ENCODE measurements around the gene TCF7. TPM values are rescaled to one million over a fixed set of nuclear protein-coding genes. Genes with fewer than 3 reads are reported as not detected.

TCF7 gene
- total RNA-seq, 2 experiments from 2014 or later = 0.97 to 1.1 TPM

DNA sequence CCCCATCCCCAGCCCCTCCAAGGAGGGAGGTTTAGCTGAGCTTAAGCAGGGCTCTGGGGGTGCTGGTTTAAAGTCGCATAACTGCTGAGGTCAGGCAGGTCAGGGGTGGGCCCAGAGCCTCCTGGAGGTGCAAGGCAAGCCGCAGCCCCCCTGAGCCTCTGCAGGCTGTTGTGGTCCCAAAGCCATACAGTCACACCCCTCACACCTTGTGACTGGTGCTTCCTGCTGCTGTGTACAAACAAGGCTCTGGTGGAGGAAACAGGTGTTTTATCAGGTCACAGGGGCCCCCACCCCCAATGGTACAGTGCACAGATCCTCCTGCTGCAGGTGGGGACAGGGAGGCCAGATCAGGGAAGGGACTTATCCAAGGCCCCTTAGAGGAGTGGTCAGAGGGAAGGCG, 8.0 kb downstream of the TCF7 start:
- Histone ChIP-seq H3K36me3 (ENCODE audit: insufficient read depth, low read length) (no peaks in the 10 kb centered on the region), H3K9me3 (ENCODE audit: low read length) (no peaks in the 10 kb centered on the region), H4K20me1 (ENCODE audit: insufficient read depth, low read length) (no peaks in the 10 kb centered on the region), H3K79me2 (ENCODE audit: insufficient read depth, low read depth, low read length) (no peaks in the 10 kb centered on the region), H3K4me3 (ENCODE audit: low read depth, low read length, poor library complexity, severe bottlenecking) (no peak overlapping the region), H3K27ac (ENCODE audit: low read depth, low read length, poor library complexity, severe bottlenecking) (no peak overlapping the region), H3K9me2 (ENCODE audit: insufficient read depth, low read length) (no peaks in the 10 kb centered on the region), H2AFZ (ENCODE audit: low read length) (no peak overlapping the region), H3K4me1 (ENCODE audit: insufficient read depth, low read length, poor library complexity, severe bottlenecking) (peaks cover 25% of the 10 kb centered on the region), H3K4me2 (ENCODE audit: low read length) (peak overlapping the region; percentile 18; the same call in 1 of the 2 replicates)
- CTCF ChIA-PET (ENCODE audit: unreplicated experiment) = no interaction called here
- BruUV-seq (replicated peaks) = no TSS peak
- peak; percentile 77 for DNase-seq (ENCODE audit: low spot score)
- intact Hi-C loops (cut with micrococcal nuclease; ENCODE audit: unreplicated experiment) = no loop called here
- TF ChIP-seq EZH2phosphoT487 (IDR thresholded peaks at IDR 0.05; ENCODE audit: borderline replicate concordance, low read depth, low read length) = no peak
- TF ChIP-seq, protein P1, sequence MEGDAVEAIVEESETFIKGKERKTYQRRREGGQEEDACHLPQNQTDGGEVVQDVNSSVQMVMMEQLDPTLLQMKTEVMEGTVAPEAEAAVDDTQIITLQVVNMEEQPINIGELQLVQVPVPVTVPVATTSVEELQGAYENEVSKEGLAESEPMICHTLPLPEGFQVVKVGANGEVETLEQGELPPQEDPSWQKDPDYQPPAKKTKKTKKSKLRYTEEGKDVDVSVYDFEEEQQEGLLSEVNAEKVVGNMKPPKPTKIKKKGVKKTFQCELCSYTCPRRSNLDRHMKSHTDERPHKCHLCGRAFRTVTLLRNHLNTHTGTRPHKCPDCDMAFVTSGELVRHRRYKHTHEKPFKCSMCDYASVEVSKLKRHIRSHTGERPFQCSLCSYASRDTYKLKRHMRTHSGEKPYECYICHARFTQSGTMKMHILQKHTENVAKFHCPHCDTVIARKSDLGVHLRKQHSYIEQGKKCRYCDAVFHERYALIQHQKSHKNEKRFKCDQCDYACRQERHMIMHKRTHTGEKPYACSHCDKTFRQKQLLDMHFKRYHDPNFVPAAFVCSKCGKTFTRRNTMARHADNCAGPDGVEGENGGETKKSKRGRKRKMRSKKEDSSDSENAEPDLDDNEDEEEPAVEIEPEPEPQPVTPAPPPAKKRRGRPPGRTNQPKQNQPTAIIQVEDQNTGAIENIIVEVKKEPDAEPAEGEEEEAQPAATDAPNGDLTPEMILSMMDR (conservative IDR thresholded peaks at IDR 0.05; ENCODE audit: low read length) = no peak
- POLR2A ChIA-PET = interaction anchor here (1.1 to 1.3 kb wide), 2 partner anchors 49 to 87 kb away, joined by 3 to 4 read pairs; no protein-coding TSS in a partner anchor

GRCh38 chr5:134123360-134123759, 8.9 kb downstream of the TCF7 start:
- no peak overlapping the region for H2AFZ ChIP-seq (ENCODE audit: low read length)
- intact Hi-C loops (cut with micrococcal nuclease; ENCODE audit: unreplicated experiment) = no loop called here
- no peaks in the 10 kb centered on the region for H3K79me2 ChIP-seq (ENCODE audit: insufficient read depth, low read depth, low read length)
- H3K4me1 ChIP-seq (ENCODE audit: insufficient read depth, low read length, poor library complexity, severe bottlenecking) = peaks cover 25% of the 10 kb centered on the region
- H3K4me2 ChIP-seq (ENCODE audit: low read length) = peak overlapping the region; percentile 18; the same call in 1 of the 2 replicates
- H3K9me2 ChIP-seq (ENCODE audit: insufficient read depth, low read length) = no peaks in the 10 kb centered on the region
- no TSS peak for BruUV-seq (replicated peaks)
- no peaks in the 10 kb centered on the region for H3K36me3 ChIP-seq (ENCODE audit: insufficient read depth, low read length)
- H3K27ac ChIP-seq (ENCODE audit: low read depth, low read length, poor library complexity, severe bottlenecking) = no peak overlapping the region
- DNase-seq (ENCODE audit: low spot score) = no peak
- no peaks in the 10 kb centered on the region for H3K9me3 ChIP-seq (ENCODE audit: low read length)
- H4K20me1 ChIP-seq (ENCODE audit: insufficient read depth, low read length) = no peaks in the 10 kb centered on the region
- POLR2A ChIA-PET = no interaction called here
- TF ChIP-seq, protein P1 (conservative IDR thresholded peaks at IDR 0.05; ENCODE audit: low read length) = no peak
- CTCF ChIA-PET (ENCODE audit: unreplicated experiment) = no interaction called here
- H3K4me3 ChIP-seq (ENCODE audit: low read depth, low read length, poor library complexity, severe bottlenecking) = no peak overlapping the region

DNA sequence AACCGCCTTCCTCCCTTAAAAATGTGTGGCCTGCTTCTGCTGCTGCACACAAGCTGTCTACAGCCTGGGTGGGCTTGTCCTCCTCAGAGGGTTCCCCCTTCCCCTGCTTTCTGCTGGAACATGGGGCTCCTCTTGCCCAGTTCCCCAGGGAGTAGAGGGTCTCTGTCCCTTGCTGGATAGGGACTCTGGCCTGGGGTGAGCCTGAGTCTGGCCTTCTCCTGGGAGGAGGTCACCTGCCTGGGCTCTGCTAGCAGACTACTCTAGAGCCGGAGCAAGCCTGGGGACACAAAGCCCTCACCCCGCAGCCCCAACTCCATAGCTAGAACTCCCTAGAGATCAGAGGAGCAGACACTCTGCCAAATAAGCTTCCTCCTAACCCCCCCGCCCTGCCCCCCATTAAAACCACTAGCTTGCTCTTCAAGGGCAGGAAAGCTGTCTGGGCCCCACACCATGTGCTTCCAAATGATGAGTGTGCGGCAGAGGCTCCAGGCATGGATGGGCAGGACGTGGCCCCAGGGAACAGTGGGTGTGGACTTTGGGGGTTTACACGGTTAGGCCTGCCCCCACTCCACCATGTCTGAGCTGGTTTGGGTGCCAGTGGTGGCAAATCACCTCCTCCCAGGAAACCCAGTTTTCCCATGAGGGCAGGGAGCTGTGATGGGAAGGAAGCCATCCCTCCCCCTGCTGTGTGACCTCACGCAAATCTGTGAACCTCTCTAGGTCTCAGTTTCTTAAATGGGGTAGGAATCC, 10.0 kb downstream of the TCF7 start:
- no peak for TF ChIP-seq EZH2phosphoT487 (IDR thresholded peaks at IDR 0.05; ENCODE audit: borderline replicate concordance, low read depth, low read length)
- TF ChIP-seq, protein P1 (conservative IDR thresholded peaks at IDR 0.05; ENCODE audit: low read length) = no peak
- intact Hi-C loops (cut with micrococcal nuclease; ENCODE audit: unreplicated experiment) = no loop called here
- no peak for DNase-seq (ENCODE audit: low spot score)
- Histone ChIP-seq H3K4me2 (ENCODE audit: low read length) (no peak overlapping the region), H3K9me3 (ENCODE audit: low read length) (no peaks in the 10 kb centered on the region), H3K27ac (ENCODE audit: low read depth, low read length, poor library complexity, severe bottlenecking) (no peak overlapping the region), H4K20me1 (ENCODE audit: insufficient read depth, low read length) (no peaks in the 10 kb centered on the region), H3K4me1 (ENCODE audit: insufficient read depth, low read length, poor library complexity, severe bottlenecking) (peaks cover 25% of the 10 kb centered on the region), H2AFZ (ENCODE audit: low read length) (no peak overlapping the region), H3K79me2 (ENCODE audit: insufficient read depth, low read depth, low read length) (no peaks in the 10 kb centered on the region), H3K4me3 (ENCODE audit: low read depth, low read length, poor library complexity, severe bottlenecking) (no peak overlapping the region), H3K9me2 (ENCODE audit: insufficient read depth, low read length) (no peaks in the 10 kb centered on the region), H3K36me3 (ENCODE audit: insufficient read depth, low read length) (no peaks in the 10 kb centered on the region)
- ChIA-PET CTCF (ENCODE audit: unreplicated experiment) (interaction anchor here (0.6 kb wide), 1 partner anchor 324 kb away, joined by 8 read pairs; no protein-coding TSS in a partner anchor), POLR2A (interaction anchor here (0.5 to 1.1 kb wide), 4 partner anchors 8 to 251 kb away, joined by 3 to 7 read pairs (median 4); no protein-coding TSS in a partner anchor)
- no TSS peak for BruUV-seq (replicated peaks)

All from OCI-LY7 (cell line).